ENCODE data around the gene NABP1.
A peak's percentile ranks its signal among the peaks of the same experiment; 100 is the strongest.
"Not testable (repeated sequence)": the region's sequence is repeated elsewhere in the genome, so short reads cannot be mapped to it uniquely, and the experiment has no call there.

The NABP1 gene

DNA sequence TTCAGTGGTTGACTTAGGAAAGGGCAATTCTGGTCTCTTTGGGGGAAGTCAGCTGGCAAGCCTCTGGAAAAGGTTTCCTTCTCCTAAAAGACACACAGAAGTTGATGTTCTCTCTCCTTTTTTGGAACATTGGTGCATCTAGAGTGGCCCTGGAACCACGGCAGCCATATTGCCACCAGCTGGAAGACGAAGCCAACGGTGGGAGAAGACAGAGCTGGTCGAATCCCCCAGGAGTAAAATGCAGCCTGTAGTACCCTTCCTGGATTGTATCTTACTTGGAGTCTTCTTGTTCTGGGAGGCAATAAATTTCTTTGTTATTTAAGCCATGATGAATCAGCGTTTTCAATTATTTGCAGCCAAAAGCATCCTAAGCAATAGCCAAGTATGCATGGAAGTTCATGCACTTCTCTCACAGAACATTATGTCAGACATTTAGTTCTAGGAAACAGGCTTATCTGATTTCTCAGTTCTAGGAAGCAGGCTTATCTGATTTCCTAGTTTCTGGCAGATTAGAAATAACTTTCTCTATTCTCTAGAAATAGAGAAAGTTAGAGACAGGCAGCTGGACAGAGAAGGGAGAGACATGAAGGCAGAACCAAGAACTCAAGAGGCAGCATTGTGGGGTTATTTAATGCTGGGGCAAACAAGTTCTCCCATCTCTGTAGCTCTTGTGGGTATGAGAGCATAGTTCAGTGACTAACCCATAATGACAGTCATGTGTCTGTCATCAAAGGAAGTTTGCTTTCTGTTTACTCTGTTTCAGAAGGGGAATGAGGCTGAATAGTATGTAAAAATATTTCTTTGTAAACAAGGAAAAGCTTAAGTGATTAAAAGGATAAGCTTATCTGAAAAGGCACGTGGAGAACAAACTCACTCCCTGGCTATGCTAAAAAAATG is 40.5 kb upstream of the NABP1 start:
- peak overlapping the region; percentile 59 for H3K27ac ChIP-seq (ENCODE audit: low read depth, low read length)
- H3K9me3 ChIP-seq (ENCODE audit: control insufficient read depth in 5 of 5, low read length in 5 of 5): no peaks in the 10 kb centered on the region
- H3K36me3 ChIP-seq (ENCODE audit: control insufficient read depth in 5 of 5, insufficient read depth in 5 of 5, low read length in 5 of 5): no peaks in the 10 kb centered on the region
- H3K4me1 ChIP-seq (ENCODE audit: control insufficient read depth in 5 of 5, insufficient read depth in 5 of 5, low read length in 5 of 5): peaks cover 0 to 21% (median 17%) of the 10 kb centered on the region in 5 donors
- no peaks in the 10 kb centered on the region for H3K27me3 ChIP-seq (ENCODE audit: control insufficient read depth in 5 of 5, insufficient read depth in 4 of 5, low read length in 5 of 5)
- H3K4me3 ChIP-seq (ENCODE audit: low read depth in 1 of 5, low read length in 5 of 5): no peak overlapping the region
- peak overlapping the region in 1 of 5 donors; percentile 38 for H3K9ac ChIP-seq (ENCODE audit: low read length in 5 of 5)

DNA sequence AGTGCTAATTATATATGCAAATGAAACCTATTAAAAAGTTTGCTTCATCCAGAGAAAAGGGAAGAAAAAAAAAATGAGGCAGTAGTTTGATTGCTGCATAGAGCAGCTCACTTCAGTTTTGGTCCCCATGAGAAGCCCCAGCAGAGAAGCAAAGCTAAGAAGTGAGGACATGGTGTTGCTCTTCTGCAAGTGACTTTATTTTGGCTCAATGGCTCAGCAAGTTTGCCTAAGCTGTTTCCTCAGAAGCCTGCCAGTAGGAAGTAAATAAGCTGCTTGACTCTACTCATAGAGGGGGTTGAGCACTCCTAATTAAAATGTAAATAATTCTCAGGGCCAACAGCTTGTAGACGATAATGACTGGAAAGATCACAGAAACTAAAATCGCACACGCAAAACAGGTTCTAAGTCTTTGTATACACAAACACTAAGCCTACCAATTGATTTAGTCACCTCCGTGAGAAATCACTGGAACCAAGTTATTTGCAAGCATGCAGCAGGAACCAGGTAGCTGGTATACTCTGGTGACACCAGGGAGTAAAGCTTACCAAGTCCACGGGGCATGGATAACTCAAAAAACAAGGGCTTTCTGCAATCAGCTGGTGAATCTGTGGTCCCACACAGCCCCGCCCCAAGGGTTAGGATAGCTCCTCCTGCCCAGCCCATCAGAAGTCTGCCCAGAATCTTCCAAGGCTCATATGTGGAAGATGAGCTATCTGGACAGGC is 39.7 kb upstream of the NABP1 start:
- Histone ChIP-seq H3K4me3 (ENCODE audit: low read depth in 1 of 5, low read length in 5 of 5) (no peak overlapping the region), H3K27me3 (ENCODE audit: control insufficient read depth in 5 of 5, insufficient read depth in 4 of 5, low read length in 5 of 5) (no peaks in the 10 kb centered on the region), H3K36me3 (ENCODE audit: control insufficient read depth in 5 of 5, insufficient read depth in 5 of 5, low read length in 5 of 5) (no peaks in the 10 kb centered on the region), H3K4me1 (ENCODE audit: control insufficient read depth in 5 of 5, insufficient read depth in 5 of 5, low read length in 5 of 5) (peaks cover 0 to 21% (median 17%) of the 10 kb centered on the region in 5 donors), H3K27ac (ENCODE audit: low read depth, low read length) (peak overlapping the region; percentile 59), H3K9ac (ENCODE audit: low read length in 5 of 5) (no peak overlapping the region), H3K9me3 (ENCODE audit: control insufficient read depth in 5 of 5, low read length in 5 of 5) (no peaks in the 10 kb centered on the region)

DNA sequence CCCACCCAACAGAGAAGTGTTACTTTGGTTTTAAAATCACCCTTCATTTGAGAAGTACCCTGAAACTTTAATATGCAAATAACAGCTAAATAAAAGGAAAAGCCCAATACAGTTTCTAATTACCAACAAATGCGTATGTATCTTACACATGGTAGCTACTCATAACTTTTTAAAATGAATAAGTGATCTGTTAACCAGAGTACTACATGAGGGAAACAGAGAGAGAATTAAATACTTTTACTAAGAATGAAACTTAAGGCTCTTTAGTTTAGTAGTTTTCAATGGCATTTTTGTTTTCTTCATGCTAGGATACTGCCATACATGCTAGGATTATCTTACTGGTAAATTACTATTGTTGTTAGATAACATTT is 39.1 kb upstream of the NABP1 start:
- Histone ChIP-seq H3K36me3 (ENCODE audit: control insufficient read depth in 5 of 5, insufficient read depth in 5 of 5, low read length in 5 of 5) (no peaks in the 10 kb centered on the region), H3K4me1 (ENCODE audit: control insufficient read depth in 5 of 5, insufficient read depth in 5 of 5, low read length in 5 of 5) (peaks cover 0 to 21% (median 17%) of the 10 kb centered on the region in 5 donors), H3K9ac (ENCODE audit: low read length in 5 of 5) (no peak overlapping the region), H3K27ac (ENCODE audit: low read depth, low read length) (no peak overlapping the region), H3K27me3 (ENCODE audit: control insufficient read depth in 5 of 5, insufficient read depth in 4 of 5, low read length in 5 of 5) (no peaks in the 10 kb centered on the region), H3K9me3 (ENCODE audit: control insufficient read depth in 5 of 5, low read length in 5 of 5) (no peaks in the 10 kb centered on the region), H3K4me3 (ENCODE audit: low read depth in 1 of 5, low read length in 5 of 5) (no peak overlapping the region)

DNA sequence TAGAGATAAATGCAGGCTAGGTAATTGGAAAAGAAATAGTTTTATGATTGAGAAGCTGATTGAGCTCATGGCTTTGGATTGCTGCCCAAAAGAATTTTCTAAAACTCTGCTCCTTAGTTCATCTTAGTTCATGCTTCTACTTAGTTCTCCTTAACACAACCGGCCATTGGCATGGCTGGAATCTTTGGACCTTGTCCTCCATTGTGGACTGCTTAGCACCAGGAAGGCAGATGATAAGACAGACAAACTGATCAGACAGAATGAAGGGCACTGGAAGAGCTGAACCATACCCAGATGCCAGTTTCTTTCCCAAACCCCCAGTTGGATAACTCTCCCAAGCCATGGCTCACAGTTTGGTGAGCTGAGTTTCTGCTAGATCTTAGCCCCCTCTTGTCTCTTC is 36.3 kb upstream of the NABP1 start:
- Histone ChIP-seq H3K27me3 (ENCODE audit: control insufficient read depth in 5 of 5, insufficient read depth in 4 of 5, low read length in 5 of 5) (no peaks in the 10 kb centered on the region), H3K9me3 (ENCODE audit: control insufficient read depth in 5 of 5, low read length in 5 of 5) (no peaks in the 10 kb centered on the region), H3K36me3 (ENCODE audit: control insufficient read depth in 5 of 5, insufficient read depth in 5 of 5, low read length in 5 of 5) (no peaks in the 10 kb centered on the region), H3K27ac (ENCODE audit: low read depth, low read length) (no peak overlapping the region), H3K4me3 (ENCODE audit: low read depth in 1 of 5, low read length in 5 of 5) (no peak overlapping the region), H3K9ac (ENCODE audit: low read length in 5 of 5) (no peak overlapping the region), H3K4me1 (ENCODE audit: control insufficient read depth in 5 of 5, insufficient read depth in 5 of 5, low read length in 5 of 5) (peaks cover 0 to 27% (median 18%) of the 10 kb centered on the region in 5 donors)

DNA sequence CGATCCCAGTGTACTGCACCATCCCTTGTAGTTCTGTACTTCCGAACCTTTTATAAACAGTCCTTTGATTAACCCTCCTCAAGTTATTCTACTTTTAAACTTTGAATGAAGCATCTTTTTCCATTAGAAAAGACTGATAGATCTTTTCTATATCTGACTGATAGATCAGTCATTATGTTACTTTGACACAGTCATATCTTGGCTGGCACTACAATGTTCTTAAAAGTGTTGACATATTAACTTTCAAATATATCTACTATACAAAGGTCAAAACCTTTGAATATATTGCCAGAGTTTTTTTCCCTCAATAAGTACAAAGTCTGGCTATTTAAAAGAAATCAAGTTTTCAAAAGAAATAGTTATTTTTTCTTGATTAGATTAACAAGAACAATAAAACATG is 35.4 kb upstream of the NABP1 start:
- Histone ChIP-seq H3K9me3 (ENCODE audit: control insufficient read depth in 5 of 5, low read length in 5 of 5) (no peaks in the 10 kb centered on the region), H3K27me3 (ENCODE audit: control insufficient read depth in 5 of 5, insufficient read depth in 4 of 5, low read length in 5 of 5) (no peaks in the 10 kb centered on the region), H3K9ac (ENCODE audit: low read length in 5 of 5) (no peak overlapping the region), H3K4me3 (ENCODE audit: low read depth in 1 of 5, low read length in 5 of 5) (no peak overlapping the region), H3K36me3 (ENCODE audit: control insufficient read depth in 5 of 5, insufficient read depth in 5 of 5, low read length in 5 of 5) (no peaks in the 10 kb centered on the region), H3K4me1 (ENCODE audit: control insufficient read depth in 5 of 5, insufficient read depth in 5 of 5, low read length in 5 of 5) (peaks cover 0 to 20% (median 11%) of the 10 kb centered on the region in 5 donors), H3K27ac (ENCODE audit: low read depth, low read length) (no peak overlapping the region)

DNA sequence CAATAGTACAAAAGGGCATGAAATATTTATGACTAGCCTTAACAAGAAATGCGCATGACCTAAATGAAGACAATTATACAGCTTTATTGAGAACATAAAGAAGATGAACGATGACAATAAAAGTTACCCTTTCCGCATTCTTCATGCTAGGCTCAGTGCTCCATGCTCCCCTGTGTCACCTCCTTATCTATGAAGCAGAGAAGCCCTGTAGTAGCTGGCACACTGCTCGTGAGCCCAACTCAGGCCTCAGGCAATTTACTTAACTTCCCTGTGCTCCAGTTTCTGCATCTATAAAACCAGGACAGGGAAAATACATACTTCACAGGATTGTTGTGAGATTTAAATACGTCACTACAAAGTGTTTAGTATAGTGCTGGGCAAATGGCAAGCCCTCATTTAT is 34.5 kb upstream of the NABP1 start:
- Histone ChIP-seq H3K9me3 (ENCODE audit: control insufficient read depth in 5 of 5, low read length in 5 of 5) (no peaks in the 10 kb centered on the region), H3K27me3 (ENCODE audit: control insufficient read depth in 5 of 5, insufficient read depth in 4 of 5, low read length in 5 of 5) (no peaks in the 10 kb centered on the region), H3K36me3 (ENCODE audit: control insufficient read depth in 5 of 5, insufficient read depth in 5 of 5, low read length in 5 of 5) (no peaks in the 10 kb centered on the region)

DNA sequence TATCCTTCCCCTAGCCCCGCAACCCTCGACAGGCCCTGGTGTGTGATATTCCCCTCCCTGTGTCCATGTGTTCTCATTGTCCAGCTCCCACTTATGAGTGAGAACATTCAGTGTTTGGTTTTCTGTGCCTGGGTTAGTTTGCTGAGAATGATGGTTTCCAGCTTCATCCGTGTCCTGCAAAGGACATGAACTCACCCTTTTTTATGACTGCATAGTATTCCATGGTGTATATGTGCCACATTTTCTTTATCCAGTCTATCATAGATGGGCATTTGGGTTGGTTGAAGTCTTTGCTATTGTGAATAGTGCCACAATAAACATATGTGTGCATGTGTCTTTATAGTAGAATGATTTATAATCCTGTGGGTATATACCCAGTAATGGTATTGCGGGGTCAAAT is 33.3 kb upstream of the NABP1 start:
- H3K9me3 ChIP-seq (ENCODE audit: control insufficient read depth in 5 of 5, low read length in 5 of 5); H3K4me1 ChIP-seq (ENCODE audit: control insufficient read depth in 5 of 5, insufficient read depth in 5 of 5, low read length in 5 of 5); H3K27me3 ChIP-seq (ENCODE audit: control insufficient read depth in 5 of 5, insufficient read depth in 4 of 5, low read length in 5 of 5); H3K9ac ChIP-seq (ENCODE audit: low read length in 5 of 5); H3K36me3 ChIP-seq (ENCODE audit: control insufficient read depth in 5 of 5, insufficient read depth in 5 of 5, low read length in 5 of 5); H3K4me3 ChIP-seq (ENCODE audit: low read depth in 1 of 5, low read length in 5 of 5); H3K27ac ChIP-seq (ENCODE audit: low read depth, low read length): not testable (repeated sequence)

More for the DNA sequence above, 34.5 kb upstream of the NABP1 start:
- Histone ChIP-seq H3K4me3 (ENCODE audit: low read depth in 1 of 5, low read length in 5 of 5) (no peak overlapping the region), H3K27ac (ENCODE audit: low read depth, low read length) (no peak overlapping the region), H3K4me1 (ENCODE audit: control insufficient read depth in 5 of 5, insufficient read depth in 5 of 5, low read length in 5 of 5) (peaks cover 0 to 11% (median 2%) of the 10 kb centered on the region in 5 donors), H3K9ac (ENCODE audit: low read length in 5 of 5) (no peak overlapping the region)

DNA sequence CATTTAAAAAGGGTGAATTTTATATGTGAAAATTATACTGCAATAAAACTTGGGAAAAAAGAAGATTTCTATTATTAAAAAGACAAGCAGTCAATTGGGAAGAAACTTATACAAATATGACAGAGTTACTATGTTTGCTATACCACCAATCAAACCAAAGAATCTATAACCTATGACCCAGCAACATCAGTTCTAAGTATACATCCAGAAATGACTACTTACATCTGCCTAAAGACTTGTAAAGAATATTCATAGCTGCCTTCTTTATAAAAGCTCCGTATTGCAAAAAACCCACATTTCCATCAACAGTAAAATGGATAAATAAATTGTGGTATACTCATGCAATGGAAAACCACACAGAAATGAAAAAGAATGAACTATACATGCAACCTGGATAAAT is 32.9 kb upstream of the NABP1 start:
- no peaks in the 10 kb centered on the region for H3K27me3 ChIP-seq (ENCODE audit: control insufficient read depth in 5 of 5, insufficient read depth in 4 of 5, low read length in 5 of 5)
- no peaks in the 10 kb centered on the region for H3K9me3 ChIP-seq (ENCODE audit: control insufficient read depth in 5 of 5, low read length in 5 of 5)
- no peaks in the 10 kb centered on the region for H3K36me3 ChIP-seq (ENCODE audit: control insufficient read depth in 5 of 5, insufficient read depth in 5 of 5, low read length in 5 of 5)
- H3K4me1 ChIP-seq (ENCODE audit: control insufficient read depth in 5 of 5, insufficient read depth in 5 of 5, low read length in 5 of 5): peaks cover 0 to 7% (median 0%) of the 10 kb centered on the region in 5 donors
- no peak overlapping the region for H3K27ac ChIP-seq (ENCODE audit: low read depth, low read length)
- no peak overlapping the region for H3K9ac ChIP-seq (ENCODE audit: low read length in 5 of 5)
- H3K4me3 ChIP-seq (ENCODE audit: low read depth in 1 of 5, low read length in 5 of 5): no peak overlapping the region

DNA sequence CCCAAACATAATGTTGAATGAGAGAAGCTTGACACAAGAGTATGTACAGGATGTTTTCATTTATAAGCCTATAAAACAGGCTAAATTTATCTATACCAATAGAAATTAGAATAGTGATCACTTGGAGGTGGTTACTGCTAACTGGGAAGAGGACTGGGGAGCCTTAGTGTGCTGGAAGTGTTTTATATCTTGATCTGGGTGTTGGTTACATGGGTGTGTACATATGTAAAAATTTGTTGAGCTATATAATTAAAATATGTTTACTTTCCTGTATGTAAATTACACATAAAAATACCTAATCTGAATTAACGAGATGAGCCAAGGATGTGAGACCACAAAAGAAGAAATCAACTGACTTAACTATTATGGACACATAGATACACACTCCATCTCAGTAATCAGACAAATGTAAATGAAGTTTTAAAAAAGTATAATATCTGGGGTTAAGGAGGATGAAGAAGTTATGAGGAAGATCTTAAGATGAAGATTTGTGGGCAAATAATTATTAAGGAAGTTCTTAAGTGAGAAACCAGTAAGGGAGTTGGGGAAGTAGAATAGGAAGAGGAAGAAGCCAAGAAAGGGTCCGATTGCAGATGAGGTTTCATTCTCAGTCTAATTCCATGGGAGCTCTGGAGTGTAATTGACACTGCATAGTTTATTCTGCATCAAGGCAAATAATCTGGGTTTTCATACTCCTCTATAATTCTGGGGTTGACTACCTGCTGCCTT is 32.3 kb upstream of the NABP1 start:
- H3K36me3 ChIP-seq (ENCODE audit: control insufficient read depth in 5 of 5, insufficient read depth in 5 of 5, low read length in 5 of 5): no peaks in the 10 kb centered on the region
- no peak overlapping the region for H3K9ac ChIP-seq (ENCODE audit: low read length in 5 of 5)
- peak overlapping the region in 1 of 5 donors; percentile 25 for H3K4me3 ChIP-seq (ENCODE audit: low read depth in 1 of 5, low read length in 5 of 5)
- no peaks in the 10 kb centered on the region for H3K27me3 ChIP-seq (ENCODE audit: control insufficient read depth in 5 of 5, insufficient read depth in 4 of 5, low read length in 5 of 5)
- H3K9me3 ChIP-seq (ENCODE audit: control insufficient read depth in 5 of 5, low read length in 5 of 5): no peaks in the 10 kb centered on the region
- peaks cover 0 to 7% (median 0%) of the 10 kb centered on the region in 5 donors for H3K4me1 ChIP-seq (ENCODE audit: control insufficient read depth in 5 of 5, insufficient read depth in 5 of 5, low read length in 5 of 5)
- H3K27ac ChIP-seq (ENCODE audit: low read depth, low read length): no peak overlapping the region

Data from subcutaneous abdominal adipose tissue (tissue), 5 donors.